PC-9 (cell line): ENCODE data around the gene CDH1. TPM values are rescaled to one million over a fixed set of nuclear protein-coding genes. Genes with fewer than 3 reads are reported as not detected.
A peak's percentile ranks its signal among the peaks of the same experiment; 100 is the strongest.

Source experiments
- BruUV-seq: library from RNA; stranded (reverse); fragments of 400-500 nt; replicated peaks from 2 replicates; lab custom pipeline; 2021; lab: Mats Ljungman, UMichigan
- CTCF ChIA-PET: fragments of 300-600 bp; sonication (Branson Sonifier 250); formaldehyde crosslinking; loops from one replicate; lab custom pipeline; 2022; ENCODE audit warnings: antibody characterized with exemption; lab: Charles Lee
- POLR2A ChIA-PET: fragments of 300-600 bp; sonication (Branson Sonifier 250); formaldehyde crosslinking; loops from one replicate; lab custom pipeline; 2022; ENCODE audit warnings: antibody characterized with exemption; ENCODE audit not compliant: unreplicated experiment; lab: Charles Lee
- DNase-seq, 2 experiments: peaks; one replicate each; pipeline versions ENCODE4 v3.0.0 to v3.0.0-alpha.2; 2015 to 2022; ENCODE audit warnings: mixed read lengths in 1 of 2
- H2AFZ ChIP-seq: fragments of 200-600 bp; sonication (generic); 2 replicates; pipeline ENCODE4 v1.8.1; 2017; ENCODE audit warnings: antibody characterized with exemption
- H3F3A ChIP-seq: fragments of 200-600 bp; sonication (generic); 2 replicates; pipeline ENCODE4 v1.8.1; 2017; ENCODE audit warnings: antibody characterized with exemption, mild to moderate bottlenecking, low read depth; ENCODE audit not compliant: insufficient read depth
- H3K27ac ChIP-seq: fragments of 200-600 bp; sonication (generic); 2 replicates; pipeline ENCODE4 v1.6.1; 2016; ENCODE audit warnings: mixed run types
- H3K27me3 ChIP-seq: fragments of 200-600 bp; sonication (generic); 2 replicates; pipeline ENCODE4 v1.6.1; 2016; ENCODE audit warnings: low read depth, mixed run types; ENCODE audit not compliant: insufficient read depth
- H3K36me3 ChIP-seq: fragments of 200-600 bp; sonication (generic); 2 replicates; pipeline ENCODE4 v1.6.1; 2016; ENCODE audit warnings: low read depth, mixed run types
- H3K4me1 ChIP-seq: fragments of 200-600 bp; sonication (generic); replicated peaks from 2 replicates; pipeline ENCODE4 v1.6.1; 2016; ENCODE audit warnings: mixed run types; ENCODE audit not compliant: insufficient read depth
- H3K4me2 ChIP-seq: fragments of 200-600 bp; sonication (generic); 2 replicates; pipeline ENCODE4 v1.6.1; 2017; ENCODE audit warnings: mixed run types
- H3K4me3 ChIP-seq: fragments of 200-600 bp; sonication (generic); 2 replicates; pipeline ENCODE4 v1.6.1; 2016; ENCODE audit warnings: mixed run types
- H3K79me2 ChIP-seq: fragments of 200-600 bp; sonication (generic); 2 replicates; pipeline ENCODE4 v1.6.1; 2017; ENCODE audit warnings: low read depth, mixed run types
- H3K9me2 ChIP-seq: fragments of 200-600 bp; sonication (generic); 2 replicates; pipeline ENCODE4 v1.8.1; 2017; ENCODE audit warnings: mild to moderate bottlenecking; ENCODE audit not compliant: insufficient read depth
- H3K9me3 ChIP-seq: fragments of 200-600 bp; sonication (generic); 2 replicates; pipeline ENCODE4 v1.8.1; 2016; ENCODE audit warnings: low read depth; ENCODE audit not compliant: insufficient read depth
- H4K20me1 ChIP-seq: fragments of 200-600 bp; sonication (generic); 2 replicates; pipeline ENCODE4 v1.8.1; 2017; ENCODE audit not compliant: insufficient read depth
- CTCF ChIP-seq: fragments of 200-600 bp; sonication (generic); conservative IDR thresholded peaks from 2 replicates; pipeline ENCODE4 v1.6.1; 2017; ENCODE audit warnings: mixed run types, antibody characterized with exemption, mild to moderate bottlenecking, moderate library complexity
- EZH2 ChIP-seq: fragments of 200-600 bp; sonication (generic); IDR thresholded peaks from 2 replicates; pipeline ENCODE4 v1.8.0; 2017; ENCODE audit warnings: antibody characterized with exemption, low read depth
- intact Hi-C: fragments of 100-400 bp; cut with micrococcal nuclease; formaldehyde crosslinking; loops from one replicate; pipeline ENCODE4 v1.10.0; 2022; ENCODE audit not compliant: unreplicated experiment
- total RNA-seq: library from RNA; stranded (reverse); gene quantifications from 2 replicates; pipeline ENCODE4 v1.2.3, GENCODE V29; 2021

Gene CDH1
- total RNA-seq, 1 experiment from 2014 or later: 120 TPM

DNA sequence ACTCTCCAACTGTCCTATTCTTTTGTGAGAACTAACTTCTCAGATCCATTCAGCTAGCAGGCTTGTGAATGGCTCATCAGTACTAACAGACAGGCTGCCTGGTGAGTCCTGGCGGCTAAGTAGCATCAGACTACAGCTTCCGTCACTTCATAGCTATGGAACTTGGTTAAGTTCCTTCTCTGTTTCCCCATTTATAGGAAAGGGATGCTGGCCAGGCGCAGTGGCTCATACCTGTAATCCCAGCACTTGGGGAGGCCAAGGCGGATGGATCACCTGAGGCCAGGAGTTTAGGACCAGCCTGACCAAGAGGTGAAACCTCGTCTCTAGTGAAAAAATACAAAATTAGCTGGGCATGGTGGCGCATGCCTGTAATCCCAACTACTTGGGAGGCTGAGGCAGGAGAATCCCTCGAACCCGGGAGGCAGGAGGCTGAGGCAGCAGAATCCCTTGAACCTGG is 56.3 kb downstream of the CDH1 start:
- Histone ChIP-seq H3K9me2 (no peaks in the 10 kb centered on the region), H3K9me3 (no peaks in the 10 kb centered on the region), H3K79me2 (peaks cover 58% of the 10 kb centered on the region), H3K4me2 (peak overlapping the region; percentile 65), H3K36me3 (0 out of 2 replicates have a peak, but pooled peaks cover under 1% of the 10 kb centered on the region), H3K27me3 (no peaks in the 10 kb centered on the region), H3F3A (peaks cover 55% of the 10 kb centered on the region), H4K20me1 (peaks cover 27% of the 10 kb centered on the region), H3K4me3 (no peak overlapping the region), H2AFZ (no peak overlapping the region), H3K4me1 (peaks cover 65% of the 10 kb centered on the region), H3K27ac (peak overlapping the region; percentile 72)
- ChIA-PET CTCF (interaction anchor here (0.6 to 1.6 kb wide), 2 partner anchors 15 to 77 kb away, joined by 4 read pairs; no protein-coding TSS in a partner anchor), POLR2A (interaction anchor here (0.7 kb wide), 1 partner anchor 86 kb away, joined by 3 read pairs; no protein-coding TSS in a partner anchor)
- no peak for DNase-seq
- TF ChIP-seq CTCF (no peak), EZH2 (no peak)
- no TSS peak for BruUV-seq
- intact Hi-C loops: loop anchor here (2.0 kb wide), 1 partner anchor 57 kb away; the partner anchor contains the start of gene CDH1

DNA sequence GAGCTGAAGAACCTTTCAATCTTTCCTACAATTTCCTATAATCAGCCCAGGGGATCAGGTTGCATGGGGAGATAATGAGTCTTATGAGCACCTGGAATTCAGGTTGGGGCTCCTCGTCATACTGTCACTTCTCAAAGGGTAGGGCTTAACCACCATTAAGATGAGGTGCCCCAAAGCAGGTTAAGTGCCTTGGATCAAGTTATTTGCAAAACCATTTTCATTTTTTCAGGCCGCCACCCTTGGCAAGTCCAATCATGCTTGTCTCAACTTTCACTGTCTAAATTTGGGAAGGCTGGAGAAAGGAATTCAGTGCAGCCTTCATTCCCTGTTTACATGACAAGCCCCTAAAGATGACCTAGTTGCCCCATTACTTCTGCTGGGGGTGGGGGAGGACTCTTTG is 61.3 kb downstream of the CDH1 start:
- no peaks in the 10 kb centered on the region for H3K9me2 ChIP-seq
- no peak overlapping the region for H3K4me3 ChIP-seq
- peaks cover 36% of the 10 kb centered on the region; the same call in 1 of the 2 replicates for H3F3A ChIP-seq
- H3K79me2 ChIP-seq: peaks cover 56% of the 10 kb centered on the region
- no peak overlapping the region for H3K27ac ChIP-seq
- CTCF ChIA-PET: interaction anchor here (0.7 kb wide), 1 partner anchor 60 kb away, joined by 7 read pairs; no protein-coding TSS in a partner anchor
- intact Hi-C loops: loop anchor here (1.0 to 2.0 kb wide), 2 partner anchors 20 to 54 kb away; no protein-coding TSS in a partner anchor
- no peak for TF ChIP-seq CTCF
- TF ChIP-seq EZH2: no peak
- no peak overlapping the region for H2AFZ ChIP-seq
- H4K20me1 ChIP-seq: peaks cover 3% of the 10 kb centered on the region; the same call in 1 of the 2 replicates
- 0 out of 2 replicates have a peak overlapping the region, but pooled peaks have one; percentile 0 for H3K4me2 ChIP-seq
- no peaks in the 10 kb centered on the region for H3K9me3 ChIP-seq
- peaks cover 15% of the 10 kb centered on the region for H3K36me3 ChIP-seq
- DNase-seq: peak; percentile 50 to 53
- no peaks in the 10 kb centered on the region for H3K27me3 ChIP-seq
- BruUV-seq: no TSS peak
- peaks cover 50% of the 10 kb centered on the region for H3K4me1 ChIP-seq
- POLR2A ChIA-PET: interaction anchor here (0.6 to 0.7 kb wide), 2 partner anchors 60 to 1418 kb away, joined by 5 to 16 read pairs; no protein-coding TSS in a partner anchor

DNA sequence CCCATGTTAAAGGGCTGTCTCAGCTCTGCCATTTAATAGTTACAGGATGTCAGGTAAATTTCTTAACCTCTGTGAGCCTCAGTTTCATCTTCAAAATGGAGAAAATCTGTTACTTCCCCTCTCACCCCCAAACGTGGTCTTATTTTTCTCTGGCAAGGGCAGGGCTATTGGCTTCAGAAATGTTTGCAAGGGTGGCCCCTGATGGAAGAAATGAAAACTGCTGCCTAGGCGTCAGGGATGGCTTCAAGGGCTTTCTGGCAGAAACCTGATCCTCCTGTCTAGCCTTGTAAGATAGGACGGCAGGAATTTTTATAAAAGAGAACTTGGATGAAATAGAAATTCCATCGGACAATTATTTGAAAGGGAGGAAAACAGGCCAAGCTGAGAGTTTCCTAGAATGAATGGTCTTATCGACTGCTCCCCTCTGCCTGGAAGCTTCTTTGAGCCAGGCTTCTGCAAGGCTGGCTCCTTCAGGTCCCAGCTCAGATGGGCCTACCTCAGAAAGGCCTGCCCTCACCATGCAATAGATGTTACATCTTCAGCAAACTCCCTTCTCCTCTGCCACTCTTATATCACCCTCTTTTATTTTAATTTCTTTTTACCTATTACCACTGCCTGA is 63.3 kb downstream of the CDH1 start:
- no TSS peak for BruUV-seq
- Histone ChIP-seq H3K27ac (0 out of 2 replicates have a peak overlapping the region, but pooled peaks have one; percentile 28), H3K9me2 (no peaks in the 10 kb centered on the region), H2AFZ (no peak overlapping the region), H3F3A (peaks cover 36% of the 10 kb centered on the region), H3K4me2 (peak overlapping the region; percentile 27; the same call in 1 of the 2 replicates), H3K4me3 (no peak overlapping the region), H4K20me1 (peaks cover 3% of the 10 kb centered on the region; the same call in 1 of the 2 replicates), H3K36me3 (peaks cover 15% of the 10 kb centered on the region), H3K4me1 (peaks cover 42% of the 10 kb centered on the region), H3K9me3 (no peaks in the 10 kb centered on the region), H3K27me3 (no peaks in the 10 kb centered on the region), H3K79me2 (peaks cover 51% of the 10 kb centered on the region)
- intact Hi-C loops: loop anchor here (1.0 to 5.0 kb wide), 2 partner anchors 96 to 208 kb away; no protein-coding TSS in a partner anchor
- TF ChIP-seq EZH2 (no peak), CTCF (peak; percentile 81)
- peak; percentile 80 to 83 for DNase-seq
- ChIA-PET POLR2A (no interaction called here), CTCF (interaction anchor here (0.6 kb wide), 2 partner anchors 23 to 64 kb away, joined by 3 to 4 read pairs; no protein-coding TSS in a partner anchor)
